NCI-H69 (cell line): Measurements from ENCODE around the gene H3-3A.
"Not testable (repeated sequence)": the region's sequence is repeated elsewhere in the genome, so short reads cannot be mapped to it uniquely, and the experiment has no call there.

Experiments used
- DNase-seq: peaks from one replicate; lab custom pipeline; 2025; lab: John Stamatoyannopoulos, UW

Gene H3-3A

DNA sequence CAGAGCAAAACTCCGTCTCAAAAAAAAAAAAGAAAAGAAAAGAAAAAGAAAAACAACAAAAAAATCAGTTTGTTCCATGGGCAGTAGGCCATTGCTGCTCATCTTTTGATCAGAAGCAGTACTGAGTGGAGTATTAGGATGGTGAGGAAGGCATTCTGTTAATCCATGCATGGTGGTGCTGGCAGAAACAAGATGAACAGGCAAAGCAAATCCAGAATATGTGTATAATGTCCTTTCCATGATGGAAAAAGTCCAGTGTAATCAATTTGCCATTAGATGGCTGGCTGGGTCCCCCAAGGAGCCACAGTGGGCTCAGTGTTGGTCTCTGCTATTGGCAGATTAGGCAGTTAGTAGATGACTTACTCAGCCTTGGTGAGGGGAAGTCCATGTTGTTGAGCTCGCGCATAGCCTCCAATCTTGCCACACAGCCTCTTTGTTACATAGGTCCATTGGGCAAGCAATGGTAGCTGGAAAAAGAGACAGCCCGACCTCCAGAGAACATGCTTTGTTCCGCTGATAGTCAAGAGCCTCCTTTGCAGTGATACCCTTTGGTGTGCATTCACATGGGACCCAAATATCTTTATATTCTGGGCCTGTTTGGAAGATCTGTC, 23.3 kb downstream of the H3-3A start:
- no peak for DNase-seq

DNA sequence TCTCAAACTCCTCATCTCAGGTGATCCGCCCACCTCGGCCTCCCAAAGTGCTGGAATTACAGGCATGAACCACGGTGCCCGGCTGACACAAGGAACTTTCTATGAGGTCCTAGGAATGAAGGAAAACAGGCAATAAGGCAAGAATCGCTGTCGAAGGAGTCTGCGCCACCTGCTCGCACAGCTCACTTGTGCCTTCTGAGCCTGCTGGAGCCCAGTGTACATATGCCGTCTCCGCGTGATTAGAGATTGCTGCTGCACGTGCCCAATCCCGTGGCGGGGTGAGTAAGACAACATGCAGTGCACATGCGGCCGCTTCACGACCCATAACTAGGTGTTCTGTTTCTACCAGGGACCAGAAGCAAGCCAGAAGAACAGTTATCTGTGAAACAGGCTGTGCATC, 24.3 kb downstream of the H3-3A start:
- DNase-seq, result no peak

- no peak for DNase-seq
Measured at GRCh38 chr1:226091461-226091860, 28.9 kb downstream of the H3-3A start.

DNA sequence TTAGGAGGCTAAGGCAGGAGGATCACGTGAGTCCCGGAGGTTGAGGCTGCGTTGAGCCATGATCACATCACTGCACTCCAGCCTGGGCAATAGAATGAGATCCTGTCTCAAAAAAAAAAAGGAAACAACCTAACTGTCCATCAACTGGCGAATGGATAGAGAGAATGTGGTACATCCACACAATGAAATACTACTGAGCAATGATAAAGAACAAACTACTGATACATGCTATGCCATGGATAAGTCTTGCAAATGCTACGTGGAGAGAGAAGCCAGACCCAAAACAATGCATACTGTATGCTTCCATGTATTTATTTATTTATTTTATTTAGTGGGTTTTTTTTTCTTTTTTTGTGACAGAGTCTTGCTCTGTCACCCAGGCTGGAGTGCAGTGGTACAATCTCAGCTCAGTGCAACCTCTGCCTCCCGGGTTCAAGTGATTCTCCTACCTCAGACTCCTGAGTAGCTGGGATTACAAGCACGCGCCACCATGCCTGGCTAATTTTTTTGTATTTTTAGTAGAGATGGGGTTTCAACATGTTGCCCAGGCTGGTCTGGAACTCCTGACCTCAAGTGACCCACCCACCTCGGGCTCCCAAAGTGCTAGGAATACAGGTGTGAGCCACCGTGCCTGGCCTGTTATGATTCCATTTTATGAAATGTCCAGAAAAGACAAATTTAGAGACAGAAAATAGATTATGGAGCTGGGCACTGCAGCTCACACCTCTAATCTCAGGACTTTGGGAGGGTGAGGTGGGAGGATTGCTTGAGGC, 29.7 kb downstream of the H3-3A start:
- DNase-seq, result not testable (repeated sequence)

- no peak for DNase-seq
Measured at GRCh38 chr1:226092965-226093364, 30.4 kb downstream of the H3-3A start.

- no peak for DNase-seq
Measured at GRCh38 chr1:226093621-226094020, 31.1 kb downstream of the H3-3A start.

- DNase-seq, result no peak
Measured at GRCh38 chr1:226094451-226094850, 31.9 kb downstream of the H3-3A start.

- no peak for DNase-seq
Measured at GRCh38 chr1:226095286-226095685, 32.8 kb downstream of the H3-3A start.

GRCh38 chr1:226097866-226098625, 35.5 kb downstream of the H3-3A start:
- no peak for DNase-seq

- DNase-seq, result no peak
Measured at GRCh38 chr1:226098870-226099835, 36.6 kb downstream of the H3-3A start.

DNA sequence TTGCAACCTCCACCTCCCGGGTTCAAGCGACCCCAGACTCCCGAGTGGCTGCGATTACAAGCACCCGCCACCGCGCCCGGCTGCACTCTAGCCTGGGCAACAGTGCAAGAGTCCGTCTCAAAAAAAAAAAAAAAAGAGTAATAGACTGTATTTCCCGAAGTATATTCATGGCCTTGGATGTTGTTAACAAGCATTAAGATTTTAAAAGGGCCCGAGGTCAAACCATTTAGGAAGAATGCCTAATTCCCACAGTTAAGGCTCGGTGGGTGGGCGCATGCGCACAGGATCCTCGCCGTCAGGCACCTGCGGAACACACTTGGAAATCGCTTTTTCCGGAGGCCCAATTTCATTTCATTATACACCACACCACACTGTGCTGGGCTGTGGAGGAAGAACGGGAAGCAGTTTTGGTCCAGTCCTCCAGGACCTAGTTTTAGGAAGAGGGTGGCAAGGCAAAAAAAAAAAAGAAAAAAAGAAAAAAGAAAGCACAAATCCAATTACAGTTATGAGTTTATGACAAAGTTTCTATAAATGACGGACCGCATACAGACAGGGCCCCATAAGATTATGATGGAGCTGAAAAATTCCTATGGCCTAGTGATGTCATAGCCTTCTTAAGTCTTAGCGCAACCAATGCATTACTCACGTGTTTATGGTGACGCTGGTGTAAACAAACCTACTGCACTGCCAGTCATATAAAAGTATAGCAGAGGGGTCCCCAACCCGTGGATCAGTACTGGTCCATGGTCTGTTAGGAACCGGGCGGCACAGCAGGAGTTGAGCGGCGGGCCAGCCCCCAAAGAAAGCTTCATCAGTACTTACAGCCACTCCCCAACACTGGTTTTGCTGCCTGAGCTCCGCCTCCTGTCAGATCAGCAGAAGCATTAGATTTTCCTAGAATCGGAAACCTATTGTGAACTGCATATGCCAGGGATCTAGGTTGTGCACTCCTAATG, 38.2 kb downstream of the H3-3A start:
- DNase-seq, result peak; percentile 58

GRCh38 chr1:226104671-226105121, 42.2 kb downstream of the H3-3A start:
- peak; percentile 77 for DNase-seq

GRCh38 chr1:226107471-226108460, 45.2 kb downstream of the H3-3A start:
- DNase-seq, result peak; percentile 21

DNA sequence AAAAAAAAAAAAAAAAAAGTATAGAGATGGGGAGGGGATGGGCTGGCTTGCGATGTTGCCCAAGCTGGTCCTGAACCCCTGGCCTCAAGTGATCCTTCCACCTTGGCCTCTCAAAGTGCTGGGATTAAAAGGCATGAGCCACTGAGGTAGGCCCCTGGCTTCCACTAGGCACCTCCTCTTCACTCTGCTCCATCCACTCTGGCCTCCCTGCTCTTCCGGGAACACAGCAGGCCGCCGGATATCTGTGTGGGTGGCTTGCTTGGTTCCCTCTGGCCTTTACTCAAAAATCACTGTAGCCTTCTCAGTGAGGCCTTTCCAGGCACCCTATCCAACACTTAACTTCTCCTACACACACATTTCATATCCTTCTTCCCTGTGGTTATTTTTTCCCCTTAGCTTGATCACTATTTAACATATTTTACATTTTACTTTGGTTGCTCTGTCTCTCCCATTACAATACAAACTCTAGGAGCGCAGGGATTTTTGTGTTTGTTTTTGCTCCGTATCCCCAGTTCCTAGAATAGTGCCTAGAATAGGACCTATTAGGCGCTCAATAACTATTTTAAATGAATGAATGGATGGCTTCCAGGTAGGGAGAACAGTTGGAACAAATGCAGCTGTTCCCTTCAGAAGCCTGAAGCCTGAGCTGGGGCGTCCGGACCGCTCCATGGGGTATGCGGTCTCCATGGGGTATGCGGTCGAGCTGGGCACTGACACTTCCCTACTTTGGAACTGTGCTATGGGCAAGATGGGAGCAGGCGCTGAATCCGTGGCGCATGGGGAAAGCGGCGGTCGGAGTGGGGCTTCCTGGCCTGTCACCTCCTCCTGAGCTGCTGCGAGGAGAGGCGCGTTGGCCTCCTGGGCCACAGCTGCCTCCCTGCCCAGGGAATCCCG, 46.7 kb downstream of the H3-3A start:
- DNase-seq, result no peak

DNA sequence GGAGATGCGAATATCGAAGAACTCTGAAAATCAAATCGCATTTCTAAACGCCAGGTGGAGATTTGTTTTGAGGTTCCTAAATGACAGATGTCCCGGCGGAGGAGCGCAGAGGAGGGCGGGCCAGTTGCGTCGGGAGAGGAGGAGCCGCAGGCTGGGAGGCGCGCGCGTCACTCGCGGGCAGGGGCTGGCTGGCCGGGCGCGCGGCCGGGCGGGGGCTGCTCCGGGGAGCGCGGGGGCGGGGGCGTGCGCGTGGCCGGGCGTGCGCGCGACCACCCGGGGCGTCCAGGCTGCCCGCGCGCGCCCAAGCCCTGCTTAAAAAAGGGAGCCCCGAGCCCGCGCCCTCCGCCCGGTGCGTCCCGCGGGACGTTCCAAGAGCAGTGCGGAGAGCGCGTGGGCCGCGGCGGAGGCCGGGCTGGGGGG, 47.3 kb downstream of the H3-3A start:
- DNase-seq, result peak; percentile 96

GRCh38 chr1:226110249-226111097, 48.0 kb downstream of the H3-3A start:
- peak; percentile 90 for DNase-seq
